Bronchial epithelial cell (primary cell): ENCODE data around the gene CCSER1. TPM values are rescaled to one million over a fixed set of nuclear protein-coding genes. Genes with fewer than 3 reads are reported as not detected.

ENCODE experiments used
- DNase-seq: peaks from one replicate; pipeline ENCODE4 v3.0.0-alpha.2; 2010; ENCODE audit warnings: low read depth
- FAIRE-seq: peaks from 2 replicates; lab custom pipeline; 2011; peaks lifted over from hg19 to GRCh38; lab: Jason Lieb, UNC
- H3K27me3 ChIP-seq: 2 replicates; pipeline ENCODE4 v1.5.1; 2011; ENCODE audit warnings: low read length; ENCODE audit not compliant: control insufficient read depth, insufficient read depth
- H3K36me3 ChIP-seq: 2 replicates; pipeline ENCODE4 v1.5.1; 2011; ENCODE audit warnings: low read length; ENCODE audit not compliant: control insufficient read depth, insufficient read depth
- H3K4me3 ChIP-seq: 2 replicates; pipeline ENCODE4 v1.5.1; 2011; ENCODE audit warnings: mild to moderate bottlenecking, low read depth, low read length, control low read depth
- CTCF ChIP-seq: IDR thresholded peaks from 2 replicates; pipeline ENCODE4 v1.5.1; 2011; ENCODE audit warnings: mild to moderate bottlenecking, moderate library complexity, low read length, control low read depth, inconsistent platforms; ENCODE audit not compliant: insufficient read depth, severe bottlenecking
- total RNA-seq: library from RNA; depleted of rRNA; stranded (reverse); fragments of >200 nt; gene quantifications from 2 replicates; pipeline ENCODE4 v1.2.1, GENCODE V29; 2014

The CCSER1 gene
- total RNA-seq, 1 donor from 2014 or later: 6.6 TPM

- Histone ChIP-seq H3K4me3 (no peak overlapping the region), H3K27me3 (no peaks in the 10 kb centered on the region), H3K36me3 (no peaks in the 10 kb centered on the region)
- DNase-seq: no peak
- TF ChIP-seq CTCF: no peak
- no peak for FAIRE-seq
These were observed 44.3 kb downstream of the CCSER1 start for GRCh38 chr4:90171491-90171890.

DNA sequence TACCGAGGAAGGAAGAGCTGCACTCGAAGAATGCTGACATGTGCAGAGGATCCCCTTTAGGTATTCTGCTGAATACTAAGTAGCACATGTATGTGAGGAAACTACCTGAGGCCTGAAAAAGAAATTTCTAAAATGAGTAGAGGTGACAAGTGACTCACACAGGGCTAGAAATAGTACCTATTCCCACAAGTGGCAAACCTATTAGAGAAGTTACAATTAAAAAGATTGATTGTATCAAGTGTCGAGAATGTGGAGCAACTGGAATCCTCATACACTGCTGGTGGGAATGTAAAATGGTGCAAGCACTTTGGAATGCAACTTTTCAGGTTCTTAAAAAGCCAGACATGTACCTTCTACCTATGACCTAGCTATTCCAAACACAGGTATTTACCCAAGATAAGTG is 47.4 kb downstream of the CCSER1 start:
- FAIRE-seq (no peak), DNase-seq (peak; percentile 97)
- Histone ChIP-seq H3K27me3 (no peaks in the 10 kb centered on the region), H3K4me3 (no peak overlapping the region), H3K36me3 (no peaks in the 10 kb centered on the region)
- no peak for TF ChIP-seq CTCF

GRCh38 chr4:90181644-90182043 is 54.5 kb downstream of the CCSER1 start:
- H3K27me3 ChIP-seq: no peaks in the 10 kb centered on the region
- no peaks in the 10 kb centered on the region for H3K36me3 ChIP-seq
- FAIRE-seq (no peak), DNase-seq (peak; percentile 11)
- no peak overlapping the region for H3K4me3 ChIP-seq
- TF ChIP-seq CTCF: no peak

GRCh38 chr4:90183254-90183653 is 56.1 kb downstream of the CCSER1 start:
- Histone ChIP-seq H3K36me3 (no peaks in the 10 kb centered on the region), H3K4me3 (no peak overlapping the region), H3K27me3 (no peaks in the 10 kb centered on the region)
- DNase-seq (no peak), FAIRE-seq (no peak)
- no peak for TF ChIP-seq CTCF

DNA sequence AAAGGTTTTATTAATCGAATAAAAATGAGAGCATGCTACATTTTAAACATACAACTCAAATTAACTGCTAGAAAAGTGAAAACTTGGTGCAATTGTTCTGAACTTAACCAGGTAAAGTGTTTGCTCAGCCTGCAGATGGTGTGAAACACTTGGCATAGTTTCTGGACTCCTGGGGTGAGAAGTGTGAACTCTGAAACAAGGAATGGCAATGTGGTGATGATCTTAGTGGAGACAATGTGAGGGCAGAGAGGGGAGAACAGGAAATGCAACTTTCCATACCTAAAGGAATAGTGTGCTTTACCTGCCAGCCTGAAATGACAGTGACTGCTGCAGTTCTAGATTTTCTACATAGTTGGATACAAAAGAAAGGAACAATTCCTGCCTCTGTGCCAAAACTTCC is 57.4 kb downstream of the CCSER1 start:
- DNase-seq (no peak), FAIRE-seq (no peak)
- TF ChIP-seq CTCF: no peak
- no peak overlapping the region for H3K4me3 ChIP-seq
- H3K27me3 ChIP-seq: no peaks in the 10 kb centered on the region
- no peaks in the 10 kb centered on the region for H3K36me3 ChIP-seq

DNA sequence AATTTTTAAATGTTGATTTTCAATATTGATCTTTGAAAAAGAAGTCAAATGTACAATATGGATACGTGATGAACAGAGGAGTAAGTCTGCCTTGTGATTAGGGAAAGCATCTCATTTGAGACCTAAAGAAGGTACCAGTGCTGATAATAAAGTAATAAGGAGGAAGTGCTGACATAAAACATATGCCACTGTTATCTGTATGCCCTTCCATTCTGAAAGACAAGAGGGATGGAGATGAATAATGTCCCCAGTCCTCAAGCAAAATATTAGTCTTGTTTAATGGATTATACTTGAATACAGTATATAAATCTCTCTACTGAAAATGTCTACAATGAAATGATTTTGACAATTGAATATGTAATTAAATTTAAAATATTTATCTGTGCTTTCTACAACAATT is 58.2 kb downstream of the CCSER1 start:
- no peak for DNase-seq
- Histone ChIP-seq H3K27me3 (no peaks in the 10 kb centered on the region), H3K4me3 (no peak overlapping the region), H3K36me3 (no peaks in the 10 kb centered on the region)
- no peak for FAIRE-seq
- no peak for TF ChIP-seq CTCF
